ENCODE measurements around the gene SLC39A10.

GRCh38 chr2:195670191-195670590 lies 13.2 kb downstream of the SLC39A10 start:
- TF ChIP-seq CTCF (IDR thresholded peaks at IDR 0.05; ENCODE audit: low read length) (no peak), EZH2 (optimal IDR thresholded peaks at IDR 0.05; ENCODE audit: low read depth, low read length) (no peak)

Measured in MM.1S (cell line).